GM19324 (cell line): ENCODE results near the gene CNGB1.
"Not testable (repeated sequence)": the region's sequence is repeated elsewhere in the genome, so short reads cannot be mapped to it uniquely, and the experiment has no call there.

ENCODE experiments used
- ATAC-seq: cut with Tn5 transposase; IDR thresholded peaks from one replicate; pipeline ENCODE4 v1.9.1; 2021; ENCODE audit warnings: mild to moderate bottlenecking, moderate library complexity; ENCODE audit not compliant: unreplicated experiment, low FRiP score

CNGB1 gene

GRCh38 chr16:57893559-57894389 lies 77.2 kb downstream of the CNGB1 start:
- no peak for ATAC-seq

DNA sequence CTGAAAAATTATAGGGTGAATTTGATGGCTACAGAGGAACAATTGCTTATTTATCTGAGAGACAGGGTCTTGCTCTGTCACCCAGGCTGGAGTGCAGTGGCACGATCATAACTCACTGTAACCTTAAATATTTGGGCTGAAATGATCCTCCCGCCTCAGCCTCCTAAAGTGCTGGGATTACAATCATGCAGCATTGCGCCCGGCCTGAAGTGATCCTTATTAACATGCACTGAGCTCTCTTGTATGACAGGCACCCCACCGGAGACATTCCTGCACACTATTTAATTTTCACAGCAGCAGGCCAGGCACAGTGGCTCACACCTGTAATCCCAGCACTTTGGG lies 77.7 kb downstream of the CNGB1 start:
- no peak for ATAC-seq

DNA sequence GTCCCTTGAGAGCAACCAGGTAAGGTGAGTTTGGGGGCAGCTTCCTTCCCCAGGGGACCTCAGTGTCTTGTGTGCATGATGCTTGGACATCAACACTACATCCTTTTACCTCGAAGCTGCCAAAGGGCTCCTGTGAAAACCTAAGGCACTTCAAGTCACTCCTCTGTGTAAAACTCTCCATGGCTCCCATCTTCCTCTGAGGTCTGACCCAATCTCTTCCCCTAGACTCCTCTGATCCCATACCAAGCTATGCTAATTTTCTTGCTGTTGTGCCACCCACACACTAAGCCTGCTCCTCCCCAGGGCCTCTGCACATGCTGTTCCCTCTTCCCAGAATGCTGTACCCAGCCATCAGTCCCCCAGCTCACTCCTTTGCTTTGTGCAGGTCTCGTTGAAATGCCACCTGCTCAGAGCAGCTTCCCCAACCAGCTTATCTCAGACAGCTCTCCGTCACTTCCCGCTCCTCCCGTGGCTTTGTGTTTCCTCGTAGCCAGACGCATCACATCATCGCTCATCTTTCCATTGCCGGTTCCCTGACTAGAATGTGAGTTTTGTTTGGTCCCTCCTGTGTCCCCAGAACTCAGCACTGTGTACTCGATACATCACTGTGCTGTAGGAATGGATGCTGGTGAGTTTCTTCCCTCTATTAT lies 78.4 kb downstream of the CNGB1 start:
- ATAC-seq = no peak

DNA sequence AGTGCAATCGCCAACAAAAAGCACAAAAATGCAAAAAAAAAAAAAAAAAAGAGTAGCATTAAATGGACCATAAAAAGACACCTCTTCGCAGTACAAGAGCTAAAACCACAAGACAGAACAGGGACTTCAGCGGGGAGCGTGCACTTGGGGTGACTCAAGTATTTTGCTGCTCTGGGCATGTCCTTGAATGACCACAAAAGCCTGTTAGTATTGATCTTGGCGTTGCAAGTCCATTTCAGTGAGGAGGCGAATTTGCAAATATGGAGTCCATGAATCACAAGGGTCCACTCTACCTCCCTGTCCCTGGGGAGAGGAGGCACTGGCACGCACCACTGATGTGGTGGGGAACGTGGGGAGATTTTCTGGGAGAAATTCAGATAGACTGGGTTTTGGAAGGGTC lies 78.9 kb downstream of the CNGB1 start:
- ATAC-seq = no peak

- no peak for ATAC-seq
Measured at GRCh38 chr16:57890752-57891111, 80.2 kb downstream of the CNGB1 start.

DNA sequence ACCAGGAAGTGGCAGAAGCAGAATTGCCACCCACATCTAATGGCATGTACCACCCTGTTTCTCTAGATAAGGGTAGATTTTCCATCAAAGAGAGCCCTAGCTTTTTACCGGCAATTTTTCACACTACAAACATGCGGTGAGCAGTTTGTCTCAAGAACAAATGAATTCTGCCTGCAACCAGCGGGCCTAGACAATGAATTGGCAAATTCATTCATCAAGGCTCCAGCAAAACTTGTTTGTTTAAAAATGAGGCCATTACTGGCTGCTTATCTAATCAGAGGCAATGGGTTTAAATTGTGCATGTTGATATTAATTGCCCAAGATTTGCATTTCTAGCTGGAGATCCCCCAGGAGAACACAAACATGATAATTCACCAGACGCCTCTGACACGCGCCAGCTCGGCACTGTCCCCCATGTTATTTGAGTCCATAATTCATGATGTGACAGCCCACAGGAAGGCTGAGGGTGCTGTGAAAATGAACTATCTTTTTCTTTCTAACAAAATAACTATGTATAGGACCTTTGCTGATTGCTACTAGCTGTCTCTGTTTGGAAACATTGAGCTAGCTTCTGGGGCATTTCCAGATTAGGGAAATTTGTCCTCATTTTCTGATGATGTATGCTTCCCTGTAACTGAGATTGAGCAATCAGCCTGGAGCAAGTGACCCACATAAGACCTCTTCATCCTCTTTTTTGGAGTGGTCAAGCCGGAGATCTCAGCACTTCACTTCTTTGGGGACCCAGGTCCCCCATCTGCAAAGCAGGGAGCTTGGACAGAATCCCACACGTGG lies 80.8 kb downstream of the CNGB1 start:
- no peak for ATAC-seq

GRCh38 chr16:57889522-57889921 lies 81.4 kb downstream of the CNGB1 start:
- no peak for ATAC-seq

GRCh38 chr16:57889111-57889510 lies 81.8 kb downstream of the CNGB1 start:
- no peak for ATAC-seq

DNA sequence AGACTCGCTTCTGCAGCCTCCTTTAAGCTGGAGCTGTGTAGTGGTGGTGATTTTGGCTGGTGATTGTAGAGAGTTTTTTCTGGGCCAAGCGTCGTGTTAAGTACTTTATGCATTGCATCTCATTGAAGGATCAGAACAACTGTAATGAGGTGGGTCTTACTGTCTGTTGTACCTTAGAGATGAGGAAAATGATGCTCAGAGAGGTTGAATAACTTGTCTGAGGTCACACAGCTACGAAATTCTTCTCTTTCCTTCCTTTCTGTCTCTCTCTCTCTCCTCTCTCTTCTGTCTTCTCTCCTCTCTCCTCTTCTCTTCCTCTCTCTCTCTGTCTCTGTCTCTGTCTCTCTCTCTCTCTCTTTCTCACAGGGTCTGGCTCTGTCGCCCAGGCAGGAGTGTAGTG lies 82.8 kb downstream of the CNGB1 start:
- ATAC-seq = no peak

DNA sequence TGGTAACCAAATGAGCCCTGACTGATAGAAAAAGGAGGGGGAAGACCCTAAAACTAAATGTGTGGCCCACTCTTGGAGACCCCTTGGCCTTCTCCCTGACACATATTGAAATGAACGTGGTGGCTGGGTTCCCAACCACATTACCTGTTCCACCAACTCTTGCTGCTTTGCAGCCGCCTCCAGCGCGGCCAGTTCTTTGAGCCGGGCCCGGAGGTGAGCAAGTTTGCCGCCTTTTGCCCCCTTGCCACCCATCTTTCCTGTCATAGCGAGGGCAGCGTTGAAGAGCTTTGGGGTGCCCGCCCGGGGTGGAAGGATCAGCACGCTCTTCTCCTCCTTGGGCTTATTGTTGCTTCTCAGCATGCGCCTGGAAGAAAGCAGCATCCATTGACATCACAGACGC lies 83.2 kb downstream of the CNGB1 start:
- no peak for ATAC-seq

DNA sequence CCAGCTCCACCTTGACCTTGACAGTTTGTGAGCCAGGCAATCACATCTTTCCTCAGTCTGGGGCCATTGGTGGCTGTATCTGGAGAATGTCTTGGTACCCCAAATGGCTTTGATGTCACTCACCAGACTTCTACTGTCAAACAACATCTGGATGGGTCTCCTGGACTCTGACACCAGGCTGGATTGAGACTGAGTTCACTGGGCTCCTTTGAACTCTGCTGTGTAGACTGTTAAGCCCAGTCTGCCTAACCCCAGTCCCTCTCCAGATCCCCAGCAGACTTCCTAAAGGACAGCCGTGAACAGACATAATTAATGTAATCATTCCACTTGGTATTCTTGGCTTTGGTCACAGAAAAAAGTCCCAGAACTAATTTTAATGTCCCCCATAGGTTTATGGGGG lies 84.5 kb downstream of the CNGB1 start:
- no peak for ATAC-seq

DNA sequence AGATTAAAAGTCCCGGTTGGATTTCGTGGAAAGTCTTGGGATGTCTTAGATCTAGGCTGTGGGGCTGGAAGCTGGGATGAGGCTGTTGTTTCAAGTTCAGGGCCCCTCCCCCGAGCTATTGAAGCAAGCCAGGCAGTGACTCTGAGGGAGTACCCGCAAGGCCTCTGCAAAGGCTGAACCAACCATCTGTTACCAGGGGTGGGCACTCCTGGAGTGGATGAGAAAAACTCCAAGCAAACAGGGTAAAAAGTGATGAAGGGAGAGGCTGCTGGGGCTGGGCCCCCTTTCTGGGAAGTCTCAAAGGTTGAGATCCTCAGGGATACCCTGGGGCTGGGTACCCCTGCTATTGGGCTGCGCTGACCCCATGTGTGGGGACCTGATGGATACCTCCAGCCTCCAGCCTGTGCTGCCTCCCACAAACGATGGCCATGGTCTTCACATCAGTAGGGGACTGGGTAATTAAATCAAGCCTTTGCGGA lies 86.2 kb downstream of the CNGB1 start:
- no peak for ATAC-seq

- no peak for ATAC-seq
Measured at GRCh38 chr16:57883953-57884654, 86.8 kb downstream of the CNGB1 start.

DNA sequence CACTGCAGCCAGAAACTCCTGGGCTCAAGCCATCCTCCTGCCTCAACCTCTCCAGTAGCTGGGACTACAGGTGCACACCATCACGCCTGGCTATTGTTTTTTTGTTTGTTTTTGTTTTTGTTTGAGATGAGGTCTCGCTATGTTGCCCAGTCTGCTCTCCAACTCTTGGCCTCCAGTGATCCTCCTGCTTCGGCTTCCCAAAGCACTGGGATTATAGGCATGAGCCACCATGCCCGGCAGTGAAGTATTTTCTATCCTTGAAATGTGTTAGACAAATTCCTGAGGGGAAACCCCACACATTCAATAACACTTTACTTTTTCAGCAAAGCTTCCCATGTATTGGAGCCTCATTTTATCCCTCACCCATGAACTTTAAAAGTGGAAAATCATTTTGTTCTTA lies 87.4 kb downstream of the CNGB1 start:
- ATAC-seq = no peak

DNA sequence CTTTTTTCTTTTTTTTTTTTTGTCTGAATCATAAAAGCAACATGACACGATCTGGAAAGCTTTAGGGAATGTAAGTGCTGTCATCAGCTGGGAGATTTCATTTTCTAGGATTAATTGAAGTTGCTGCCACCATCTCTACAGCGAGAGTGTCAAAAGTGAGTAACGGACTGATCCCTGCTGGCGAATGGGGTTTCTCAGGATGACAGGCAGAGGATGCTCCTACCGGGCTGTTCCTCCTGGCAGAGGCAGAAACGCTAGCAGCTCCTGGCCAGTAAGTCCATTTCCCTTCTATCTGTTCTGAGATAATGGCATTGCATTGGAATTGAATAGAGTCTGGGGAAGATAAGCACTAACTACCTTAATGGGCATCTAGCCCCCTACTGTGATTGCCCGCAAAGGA lies 88.1 kb downstream of the CNGB1 start:
- no peak for ATAC-seq

DNA sequence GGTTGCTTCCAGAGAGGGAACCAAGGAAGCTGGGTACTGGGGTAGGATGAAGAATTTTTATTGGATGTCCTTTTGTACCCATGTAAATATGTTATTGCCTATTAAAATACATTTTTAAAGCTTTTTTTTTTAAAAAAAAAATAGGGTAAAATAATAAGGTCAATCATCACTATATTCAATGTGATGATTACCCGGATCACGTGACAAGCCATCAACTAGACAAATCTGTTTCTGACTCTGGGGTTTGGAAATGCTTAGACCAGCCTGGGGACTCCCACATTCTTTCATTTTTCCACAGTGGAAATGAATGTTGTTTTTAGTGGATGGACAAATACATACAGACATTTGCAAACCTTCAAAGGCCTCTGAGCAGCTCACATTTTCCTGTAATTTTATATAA lies 88.7 kb downstream of the CNGB1 start:
- no peak for ATAC-seq

DNA sequence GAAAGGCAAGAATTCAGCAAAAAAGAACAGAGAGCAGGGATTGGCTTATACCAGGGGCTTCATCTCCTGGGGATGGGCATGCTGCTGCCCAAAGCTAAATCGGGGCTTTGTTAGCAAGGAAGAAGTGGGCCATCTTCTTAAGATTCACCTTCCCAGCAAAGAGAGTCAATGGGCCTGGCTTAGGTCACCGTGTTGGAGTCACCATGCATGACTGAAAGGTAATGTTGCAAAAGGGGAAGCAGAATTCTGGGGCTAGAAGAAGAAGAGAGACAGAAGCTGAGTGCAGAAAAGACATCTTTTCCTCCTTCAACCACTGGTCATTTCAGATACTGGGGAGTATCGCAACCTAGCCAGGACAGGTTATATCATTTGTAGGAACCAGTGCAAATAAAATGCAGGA lies 92.3 kb downstream of the CNGB1 start:
- no peak for ATAC-seq

- no peak for ATAC-seq
Measured at GRCh38 chr16:57876210-57876609, 94.7 kb downstream of the CNGB1 start.

- no peak for ATAC-seq
Measured at GRCh38 chr16:57875347-57875746, 95.6 kb downstream of the CNGB1 start.

- no peak for ATAC-seq
Measured at GRCh38 chr16:57873218-57873617, 97.7 kb downstream of the CNGB1 start.

DNA sequence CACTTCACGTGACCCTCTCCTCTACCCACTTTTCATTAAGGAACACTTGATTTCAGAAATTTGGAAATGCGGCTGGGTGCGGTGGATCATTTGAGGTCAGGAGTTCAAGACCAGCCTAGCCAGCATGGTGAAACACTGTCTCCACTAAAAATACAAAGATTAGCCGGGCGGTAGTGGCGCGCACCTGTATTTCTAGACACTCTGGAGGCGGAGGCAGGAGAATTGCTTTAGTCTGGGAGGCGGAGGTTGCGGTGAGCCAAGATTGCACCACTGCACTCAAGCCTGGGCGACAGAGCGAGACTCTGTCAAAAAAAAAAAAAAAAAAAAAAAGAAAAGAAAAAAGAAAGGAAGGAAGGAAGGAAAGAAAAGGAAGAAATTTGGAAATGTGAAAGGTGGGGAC lies 98.2 kb downstream of the CNGB1 start:
- not testable (repeated sequence) for ATAC-seq
